ENCODE data around the gene NELL2. TPM values are rescaled to one million over a fixed set of nuclear protein-coding genes. Genes with fewer than 3 reads are reported as not detected.
"Not testable (repeated sequence)": the region's sequence is repeated elsewhere in the genome, so short reads cannot be mapped to it uniquely, and the experiment has no call there.

The NELL2 gene
- total and polyA plus RNA-seq, 2 donors (not counting 1 experiment from before 2014, with no cell fraction given) = 0.17 TPM; not detected in 1

- Histone ChIP-seq H3K4me1 (ENCODE audit: control insufficient read depth, extremely low read depth, insufficient read depth, low read length) (no peaks in the 10 kb centered on the region), H3K36me3 (ENCODE audit: control insufficient read depth, insufficient read depth, low read length) (no peaks in the 10 kb centered on the region)
- DNase-seq (ENCODE audit: low read depth in 2 of 2) = no peak
These were observed 179.6 kb downstream of the NELL2 start for GRCh38 chr12:44696542-44696941.

GRCh38 chr12:44694017-44694416 lies 182.1 kb downstream of the NELL2 start:
- no peaks in the 10 kb centered on the region for H3K9me3 ChIP-seq (ENCODE audit: control insufficient read depth, insufficient read depth, low read depth, low read length)
- H3K9ac ChIP-seq (ENCODE audit: insufficient read depth, low read length) = no peak overlapping the region
- H2AFZ ChIP-seq (ENCODE audit: low read length) = no peak overlapping the region
- no peaks in the 10 kb centered on the region for H3K27me3 ChIP-seq (ENCODE audit: control insufficient read depth, insufficient read depth, low read length)
- H3K4me2 ChIP-seq (ENCODE audit: extremely low read depth, insufficient read depth, low read length) = no peak overlapping the region
- TF ChIP-seq EZH2 (IDR thresholded peaks at IDR 0.05; ENCODE audit: low read length, missing control alignments) (no peak), CTCF (conservative IDR thresholded peaks at IDR 0.05 in 1 of 2, IDR thresholded peaks at IDR 0.05 in 1 of 2; ENCODE audit: low read depth in 1 of 2, low read length in 2 of 2) (no peak)
- no peak overlapping the region for H3K4me3 ChIP-seq (replicated peaks in 1 of 4; ENCODE audit: control extremely low read depth in 1 of 4, insufficient read depth in 1 of 4, low read depth in 3 of 4, low read length in 4 of 4)
- no peaks in the 10 kb centered on the region for H4K20me1 ChIP-seq (ENCODE audit: control insufficient read depth, extremely low read depth, insufficient read depth, low read length)
- DNase-seq (ENCODE audit: low read depth in 2 of 2) = no peak
- H3K4me1 ChIP-seq (ENCODE audit: control insufficient read depth, extremely low read depth, insufficient read depth, low read length) = no peaks in the 10 kb centered on the region
- H3K36me3 ChIP-seq (ENCODE audit: control insufficient read depth, insufficient read depth, low read length) = no peaks in the 10 kb centered on the region
- H3K79me2 ChIP-seq (ENCODE audit: control insufficient read depth, insufficient read depth, low read length) = no peaks in the 10 kb centered on the region
- H3K27ac ChIP-seq (ENCODE audit: insufficient read depth, low read length) = no peak overlapping the region

More at GRCh38 chr12:44696542-44696941, 179.6 kb downstream of the NELL2 start:
- Histone ChIP-seq H2AFZ (ENCODE audit: low read length) (no peak overlapping the region), H3K4me3 (replicated peaks in 1 of 4; ENCODE audit: control extremely low read depth in 1 of 4, insufficient read depth in 1 of 4, low read depth in 3 of 4, low read length in 4 of 4) (no peak overlapping the region), H3K9ac (ENCODE audit: insufficient read depth, low read length) (no peak overlapping the region), H4K20me1 (ENCODE audit: control insufficient read depth, extremely low read depth, insufficient read depth, low read length) (no peaks in the 10 kb centered on the region), H3K27me3 (ENCODE audit: control insufficient read depth, insufficient read depth, low read length) (no peaks in the 10 kb centered on the region), H3K4me2 (ENCODE audit: extremely low read depth, insufficient read depth, low read length) (no peak overlapping the region), H3K79me2 (ENCODE audit: control insufficient read depth, insufficient read depth, low read length) (no peaks in the 10 kb centered on the region), H3K27ac (ENCODE audit: insufficient read depth, low read length) (no peak overlapping the region), H3K9me3 (ENCODE audit: control insufficient read depth, insufficient read depth, low read depth, low read length) (no peaks in the 10 kb centered on the region)
- TF ChIP-seq CTCF (conservative IDR thresholded peaks at IDR 0.05 in 1 of 2, IDR thresholded peaks at IDR 0.05 in 1 of 2; ENCODE audit: low read depth in 1 of 2, low read length in 2 of 2) (no peak), EZH2 (IDR thresholded peaks at IDR 0.05; ENCODE audit: low read length, missing control alignments) (no peak)

GRCh38 chr12:44689587-44689986 lies 186.5 kb downstream of the NELL2 start:
- Histone ChIP-seq H3K9ac (ENCODE audit: insufficient read depth, low read length) (no peak overlapping the region), H2AFZ (ENCODE audit: low read length) (no peak overlapping the region), H4K20me1 (ENCODE audit: control insufficient read depth, extremely low read depth, insufficient read depth, low read length) (no peaks in the 10 kb centered on the region), H3K79me2 (ENCODE audit: control insufficient read depth, insufficient read depth, low read length) (no peaks in the 10 kb centered on the region), H3K4me1 (ENCODE audit: control insufficient read depth, extremely low read depth, insufficient read depth, low read length) (no peaks in the 10 kb centered on the region), H3K4me2 (ENCODE audit: extremely low read depth, insufficient read depth, low read length) (no peak overlapping the region), H3K9me3 (ENCODE audit: control insufficient read depth, insufficient read depth, low read depth, low read length) (no peaks in the 10 kb centered on the region), H3K27ac (ENCODE audit: insufficient read depth, low read length) (no peak overlapping the region), H3K4me3 (replicated peaks in 1 of 4; ENCODE audit: control extremely low read depth in 1 of 4, insufficient read depth in 1 of 4, low read depth in 3 of 4, low read length in 4 of 4) (no peak overlapping the region), H3K36me3 (ENCODE audit: control insufficient read depth, insufficient read depth, low read length) (no peaks in the 10 kb centered on the region), H3K27me3 (ENCODE audit: control insufficient read depth, insufficient read depth, low read length) (no peaks in the 10 kb centered on the region)
- TF ChIP-seq CTCF (conservative IDR thresholded peaks at IDR 0.05 in 1 of 2, IDR thresholded peaks at IDR 0.05 in 1 of 2; ENCODE audit: low read depth in 1 of 2, low read length in 2 of 2) = no peak
- no peak for TF ChIP-seq EZH2 (IDR thresholded peaks at IDR 0.05; ENCODE audit: low read length, missing control alignments)
- no peak for DNase-seq (ENCODE audit: low read depth in 2 of 2)

- not testable (repeated sequence) for H4K20me1 ChIP-seq (ENCODE audit: control insufficient read depth, extremely low read depth, insufficient read depth, low read length); H2AFZ ChIP-seq (ENCODE audit: low read length); H3K27me3 ChIP-seq (ENCODE audit: control insufficient read depth, insufficient read depth, low read length); DNase-seq (ENCODE audit: low read depth in 2 of 2); H3K27ac ChIP-seq (ENCODE audit: insufficient read depth, low read length); H3K4me2 ChIP-seq (ENCODE audit: extremely low read depth, insufficient read depth, low read length); H3K9me3 ChIP-seq (ENCODE audit: control insufficient read depth, insufficient read depth, low read depth, low read length); H3K4me1 ChIP-seq (ENCODE audit: control insufficient read depth, extremely low read depth, insufficient read depth, low read length); H3K4me3 ChIP-seq (replicated peaks in 1 of 4; ENCODE audit: control extremely low read depth in 1 of 4, insufficient read depth in 1 of 4, low read depth in 3 of 4, low read length in 4 of 4); H3K9ac ChIP-seq (ENCODE audit: insufficient read depth, low read length); H3K79me2 ChIP-seq (ENCODE audit: control insufficient read depth, insufficient read depth, low read length); H3K36me3 ChIP-seq (ENCODE audit: control insufficient read depth, insufficient read depth, low read length)
These were observed 189.2 kb downstream of the NELL2 start for GRCh38 chr12:44686821-44687432.
